ENCODE measurements around the gene FXN. TPM values are rescaled to one million over a fixed set of nuclear protein-coding genes. Genes with fewer than 3 reads are reported as not detected.
A peak's percentile ranks its signal among the peaks of the same experiment; 100 is the strongest.

FXN gene
- total RNA-seq, 1 donor from 2014 or later = 12.4 TPM

GRCh38 chr9:69027355-69028097 lies 8.0 kb upstream of the FXN start:
- ATAC-seq (peak; percentile 92), DNase-seq (no peak)
- H3K27ac ChIP-seq = no peak overlapping the region
- H3K9me3 ChIP-seq = no peaks in the 10 kb centered on the region
- TF ChIP-seq CTCF (IDR thresholded peaks at IDR 0.05) = peak; percentile 78
- no peaks in the 10 kb centered on the region for H3K4me1 ChIP-seq
- H3K4me3 ChIP-seq = no peak overlapping the region
- H3K36me3 ChIP-seq = no peaks in the 10 kb centered on the region
- intact Hi-C loops (cut with DNase I) = no loop called here
- H3K27me3 ChIP-seq = no peaks in the 10 kb centered on the region

GRCh38 chr9:69028754-69029153 lies 6.8 kb upstream of the FXN start:
- H3K4me3 ChIP-seq = no peak overlapping the region
- H3K4me1 ChIP-seq = no peaks in the 10 kb centered on the region
- no peak for TF ChIP-seq CTCF (IDR thresholded peaks at IDR 0.05)
- no peaks in the 10 kb centered on the region for H3K27me3 ChIP-seq
- no peak overlapping the region for H3K27ac ChIP-seq
- DNase-seq = no peak
- H3K36me3 ChIP-seq = no peaks in the 10 kb centered on the region
- intact Hi-C loops (cut with DNase I) = no loop called here
- no peak for ATAC-seq
- no peaks in the 10 kb centered on the region for H3K9me3 ChIP-seq

- no peaks in the 10 kb centered on the region for H3K9me3 ChIP-seq
- DNase-seq (no peak), ATAC-seq (no peak)
- H3K36me3 ChIP-seq = no peaks in the 10 kb centered on the region
- H3K27me3 ChIP-seq = no peaks in the 10 kb centered on the region
- H3K4me1 ChIP-seq = no peaks in the 10 kb centered on the region
- H3K27ac ChIP-seq = no peak overlapping the region
- H3K4me3 ChIP-seq = no peak overlapping the region
- intact Hi-C loops (cut with DNase I) = no loop called here
- no peak for TF ChIP-seq CTCF (IDR thresholded peaks at IDR 0.05)
Measured at GRCh38 chr9:69029535-69029934, 6.0 kb upstream of the FXN start.

- H3K4me1 ChIP-seq = peaks cover 5% of the 10 kb centered on the region
- ATAC-seq (no peak), DNase-seq (no peak)
- no peaks in the 10 kb centered on the region for H3K27me3 ChIP-seq
- no peak overlapping the region for H3K27ac ChIP-seq
- H3K9me3 ChIP-seq = no peaks in the 10 kb centered on the region
- no peaks in the 10 kb centered on the region for H3K36me3 ChIP-seq
- H3K4me3 ChIP-seq = no peak overlapping the region
- intact Hi-C loops (cut with DNase I) = no loop called here
- TF ChIP-seq CTCF (IDR thresholded peaks at IDR 0.05) = no peak
Measured at GRCh38 chr9:69030851-69031645, 4.5 kb upstream of the FXN start.

GRCh38 chr9:69034071-69034470 lies 1.5 kb upstream of the FXN start:
- Histone ChIP-seq H3K27me3 (no peaks in the 10 kb centered on the region), H3K4me1 (peaks cover 11% of the 10 kb centered on the region), H3K4me3 (no peak overlapping the region), H3K36me3 (no peaks in the 10 kb centered on the region), H3K9me3 (no peaks in the 10 kb centered on the region), H3K27ac (no peak overlapping the region)
- DNase-seq = no peak
- ATAC-seq = no peak
- no peak for TF ChIP-seq CTCF (IDR thresholded peaks at IDR 0.05)
- intact Hi-C loops (cut with DNase I) = no loop called here

Measured in upper lobe of right lung (tissue), 1 donor.